Esophagus squamous epithelium (tissue), 4 donors: ENCODE data around the gene PYGB.

Experiments used
- POLR2A ChIP-seq, 4 donors: fragments of 450-650 bp; IDR thresholded peaks; one replicate each; pipeline ENCODE4 v1.6.1; 2017; ENCODE audit warnings: antibody characterized with exemption in 4 of 4, mild to moderate bottlenecking in 4 of 4, moderate library complexity in 3 of 4
- TF ChIP-seq, protein P1 (sequence below), 6 experiments: fragments of 450-650 bp in 4 of 6; fragments of 200-600 bp in 2 of 6; sonication (generic) in 2 of 6; IDR thresholded peaks; one replicate each; pipeline ENCODE4 v1.5.1; 2016 to 2019; ENCODE audit warnings: antibody characterized with exemption in 6 of 6, mild to moderate bottlenecking in 4 of 6, moderate library complexity in 4 of 6

DNA sequence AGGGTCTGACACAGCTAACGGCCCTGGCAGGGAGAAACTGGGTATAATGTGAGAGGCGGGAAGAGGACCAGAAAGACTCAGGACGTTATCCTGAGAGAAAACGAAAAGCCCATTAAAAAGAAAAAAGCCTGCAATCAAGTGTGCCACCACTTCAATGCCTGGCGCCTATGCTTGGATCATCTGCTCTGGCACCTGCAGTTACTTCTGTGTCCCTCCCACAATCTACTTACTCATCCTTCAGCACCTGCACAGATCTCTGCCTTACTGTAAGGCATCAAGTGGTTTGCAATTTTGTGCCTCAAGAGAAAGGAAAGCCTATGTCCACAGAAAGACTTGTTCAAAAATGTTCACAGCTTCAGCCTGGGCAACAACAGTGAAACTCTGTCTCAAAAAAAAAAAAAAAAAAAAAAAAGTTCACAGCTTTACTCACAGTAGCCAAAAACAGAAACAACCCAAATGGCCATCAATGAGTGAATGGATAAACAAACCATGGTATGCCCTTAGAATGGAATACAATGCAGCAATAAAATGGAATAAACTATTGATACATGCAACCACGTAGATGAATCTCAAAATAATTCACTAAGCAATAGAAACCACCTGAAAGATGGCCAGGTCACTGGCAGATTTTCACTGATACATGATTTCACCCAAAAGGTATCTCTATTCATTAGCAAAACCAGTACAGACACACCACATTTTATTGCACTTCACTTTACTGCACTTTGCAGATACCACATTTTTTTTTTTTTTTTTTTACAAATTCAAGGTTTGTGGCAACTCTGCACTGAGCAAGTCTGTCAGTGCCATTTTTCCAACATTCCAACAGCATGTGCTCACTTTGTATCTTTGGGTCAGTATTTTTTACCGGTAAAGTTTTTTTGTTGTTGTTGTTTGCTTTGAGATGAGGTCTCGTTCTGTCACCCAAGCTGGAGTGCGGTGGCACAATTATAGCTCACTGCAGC lies 94.1 kb downstream of the PYGB start:
- TF ChIP-seq, protein P1, sequence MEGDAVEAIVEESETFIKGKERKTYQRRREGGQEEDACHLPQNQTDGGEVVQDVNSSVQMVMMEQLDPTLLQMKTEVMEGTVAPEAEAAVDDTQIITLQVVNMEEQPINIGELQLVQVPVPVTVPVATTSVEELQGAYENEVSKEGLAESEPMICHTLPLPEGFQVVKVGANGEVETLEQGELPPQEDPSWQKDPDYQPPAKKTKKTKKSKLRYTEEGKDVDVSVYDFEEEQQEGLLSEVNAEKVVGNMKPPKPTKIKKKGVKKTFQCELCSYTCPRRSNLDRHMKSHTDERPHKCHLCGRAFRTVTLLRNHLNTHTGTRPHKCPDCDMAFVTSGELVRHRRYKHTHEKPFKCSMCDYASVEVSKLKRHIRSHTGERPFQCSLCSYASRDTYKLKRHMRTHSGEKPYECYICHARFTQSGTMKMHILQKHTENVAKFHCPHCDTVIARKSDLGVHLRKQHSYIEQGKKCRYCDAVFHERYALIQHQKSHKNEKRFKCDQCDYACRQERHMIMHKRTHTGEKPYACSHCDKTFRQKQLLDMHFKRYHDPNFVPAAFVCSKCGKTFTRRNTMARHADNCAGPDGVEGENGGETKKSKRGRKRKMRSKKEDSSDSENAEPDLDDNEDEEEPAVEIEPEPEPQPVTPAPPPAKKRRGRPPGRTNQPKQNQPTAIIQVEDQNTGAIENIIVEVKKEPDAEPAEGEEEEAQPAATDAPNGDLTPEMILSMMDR (IDR thresholded peaks at IDR 0.05) = peak in 1 of 6 experiments; percentile 25
- no peak for TF ChIP-seq POLR2A (IDR thresholded peaks at IDR 0.05)
